ENCODE measurements around the gene CFAP46. TPM values are rescaled to one million over a fixed set of nuclear protein-coding genes. Genes with fewer than 3 reads are reported as not detected.

The CFAP46 gene
- total and polyA plus RNA-seq, 2 of the 4 experiments (the other 2 are of a cell fraction) = 1.3 to 1.8 TPM

DNA sequence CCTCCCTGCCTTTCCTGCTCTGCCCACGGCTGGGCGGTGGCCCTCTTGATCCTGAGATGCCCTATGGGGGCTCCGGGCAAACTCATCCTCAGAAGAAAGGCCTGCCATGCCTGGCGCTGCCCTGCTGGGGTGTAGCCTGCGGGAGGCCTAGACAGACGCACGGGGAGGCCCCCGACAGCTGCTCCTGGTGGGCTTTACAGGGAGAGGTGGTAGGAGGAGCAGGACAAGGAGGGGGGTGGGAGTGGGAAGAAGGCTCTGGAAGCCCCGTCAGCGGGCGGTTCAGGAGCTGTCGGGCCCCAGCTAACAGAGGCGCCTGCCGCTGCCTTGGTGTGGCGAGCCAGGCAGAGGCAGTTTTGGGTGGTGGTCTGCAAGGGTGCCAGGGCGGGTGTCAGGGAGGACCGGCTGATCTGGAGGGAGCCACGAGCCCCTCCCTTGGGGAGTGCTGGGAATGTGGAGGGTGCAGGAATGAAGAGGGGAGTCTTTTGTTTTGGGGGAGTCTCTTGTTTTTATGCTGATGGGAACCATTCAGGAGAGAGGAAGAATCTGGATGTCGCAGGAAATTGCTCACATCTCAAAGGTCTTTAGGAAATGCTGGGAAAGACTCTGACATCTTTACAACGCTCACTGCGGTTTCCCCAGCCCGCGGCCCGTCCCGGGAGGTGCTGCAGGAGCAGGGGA is 63.5 kb downstream of the CFAP46 start:
- no peak overlapping the region for H4K8ac ChIP-seq (ENCODE audit: low read depth in 2 of 2, low read length in 2 of 2)
- no peak overlapping the region for H3K14ac ChIP-seq (replicated peaks; ENCODE audit: low read depth, low read length)
- H2AK9ac ChIP-seq (replicated peaks; ENCODE audit: low read depth, low read length, poor library complexity) = no peak overlapping the region
- no peaks in the 10 kb centered on the region for H3K9me3 ChIP-seq (ENCODE audit: control insufficient read depth, insufficient read depth, low read length)
- no peaks in the 10 kb centered on the region for H3K4me1 ChIP-seq (ENCODE audit: control insufficient read depth, insufficient read depth, low read length)
- POLR2A ChIA-PET (ENCODE audit: unreplicated experiment) = no interaction called here
- H3K27ac ChIP-seq (ENCODE audit: insufficient read depth, low read length) = no peak overlapping the region
- BruUV-seq (replicated peaks) = no TSS peak
- no peak overlapping the region for H2AFZ ChIP-seq (replicated peaks; ENCODE audit: low read length, poor library complexity)
- no peak overlapping the region for H2AK5ac ChIP-seq (ENCODE audit: low read depth, low read length)
- no peak overlapping the region for H2BK15ac ChIP-seq (ENCODE audit: low read depth, low read length)
- H3K9me1 ChIP-seq (ENCODE audit: insufficient read depth, low read length) = no peaks in the 10 kb centered on the region
- WGBS, 2 experiments (ENCODE audit: extremely low coverage in 2 of 2, insufficient read length in 1 of 2) = 54% methylated on average over 13 of the region's 25 CpGs; no CpG with 5 or more reads in 1 of the 2 experiments
- H3K4me3 ChIP-seq (ENCODE audit: insufficient read depth, low read depth, low read length) = no peak overlapping the region
- no peak overlapping the region for H3K4ac ChIP-seq (ENCODE audit: low read depth, low read length)
- H3K4me2 ChIP-seq (ENCODE audit: low read depth, low read length) = no peak overlapping the region
- H4K5ac ChIP-seq (ENCODE audit: low read depth, low read length) = no peak overlapping the region
- H2BK5ac ChIP-seq (ENCODE audit: low read depth, low read length, poor library complexity, severe bottlenecking) = no peak overlapping the region
- H3K36me3 ChIP-seq (ENCODE audit: control insufficient read depth, insufficient read depth, low read length) = no peaks in the 10 kb centered on the region
- TF ChIP-seq MAFK (IDR thresholded peaks at IDR 0.05; ENCODE audit: low read depth, low read length) (no peak), RAD21 (IDR thresholded peaks at IDR 0.05; ENCODE audit: low read length) (no peak)
- no peak overlapping the region for H2BK20ac ChIP-seq (ENCODE audit: low read depth, low read length)
- no peak for DNase-seq
- H2BK120ac ChIP-seq (ENCODE audit: low read depth, low read length) = no peak overlapping the region
- no peak for ATAC-seq (ENCODE audit: low read depth)
- H3K18ac ChIP-seq (ENCODE audit: low read depth, low read length) = no peak overlapping the region
- H3K23ac ChIP-seq (ENCODE audit: low read depth, low read length) = no peak overlapping the region
- H3K56ac ChIP-seq (ENCODE audit: extremely low read depth, insufficient read depth, low read length) = no peak overlapping the region
- no peaks in the 10 kb centered on the region for H3K79me1 ChIP-seq (ENCODE audit: low read depth in 1 of 2, low read length in 2 of 2)
- H3K9ac ChIP-seq (ENCODE audit: low read depth, low read length) = no peak overlapping the region
- dilution Hi-C loops (cut with HindIII; ENCODE audit: low sequenced_read_pairs, unreplicated experiment) = no loop called here
- CTCF ChIA-PET = no interaction called here
- in situ Hi-C loops (cut with MboI; ENCODE audit: low sequenced_read_pairs) = no loop called here
- no peak overlapping the region for H4K91ac ChIP-seq (ENCODE audit: insufficient read depth, low read depth, low read length)
- H3K27me3 ChIP-seq (ENCODE audit: control insufficient read depth, insufficient read depth, low read length) = peaks cover 19% of the 10 kb centered on the region
- intact Hi-C loops (cut with micrococcal nuclease) = no loop called here
- no peaks in the 10 kb centered on the region for H4K20me1 ChIP-seq (ENCODE audit: insufficient read depth, low read length)
